ENCODE results near the gene MRTFB.

MRTFB gene

DNA sequence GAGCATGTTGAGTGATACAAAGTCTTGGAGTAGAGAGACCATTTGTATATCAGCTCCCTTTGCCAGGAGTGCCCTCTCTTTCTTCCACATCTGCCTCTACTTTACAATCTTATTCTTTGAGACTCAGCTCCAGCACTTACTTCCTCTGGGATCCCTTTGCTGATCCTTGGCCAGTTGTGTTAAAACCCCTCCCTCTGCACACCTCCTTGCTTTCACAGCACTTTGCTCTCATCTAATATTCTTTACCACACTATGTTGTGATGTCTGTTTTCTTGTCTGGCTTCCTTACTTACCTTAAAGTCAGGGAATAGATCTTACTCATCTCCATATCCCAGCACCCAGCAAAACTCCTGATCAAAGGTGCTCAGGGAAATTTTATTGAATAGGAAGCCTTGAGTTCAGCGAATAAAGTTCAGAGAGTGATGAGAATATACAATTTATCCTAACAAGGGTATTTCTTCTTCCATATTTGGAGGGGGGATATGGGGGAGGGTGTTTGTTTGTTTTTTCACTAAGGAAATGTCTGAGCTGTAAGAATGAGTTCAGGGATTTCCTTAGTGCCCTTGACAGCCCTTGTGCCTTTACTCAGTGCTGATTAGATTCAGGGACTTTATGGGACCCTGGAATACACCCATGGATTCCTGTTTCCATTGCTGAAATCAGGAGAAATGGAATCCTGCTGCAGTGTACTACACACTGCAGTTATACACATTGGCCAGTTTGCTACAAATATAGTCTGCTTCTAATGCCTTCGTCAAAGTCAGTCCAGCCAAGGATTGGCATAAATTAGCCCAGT lies 32.0 kb downstream of the MRTFB start:
- no peak for DNase-seq (ENCODE audit: low spot score)
- in situ Hi-C loops (cut with MboI; ENCODE audit: low sequenced_read_pairs, unreplicated experiment), result no loop called here
- TF ChIP-seq, protein P1, sequence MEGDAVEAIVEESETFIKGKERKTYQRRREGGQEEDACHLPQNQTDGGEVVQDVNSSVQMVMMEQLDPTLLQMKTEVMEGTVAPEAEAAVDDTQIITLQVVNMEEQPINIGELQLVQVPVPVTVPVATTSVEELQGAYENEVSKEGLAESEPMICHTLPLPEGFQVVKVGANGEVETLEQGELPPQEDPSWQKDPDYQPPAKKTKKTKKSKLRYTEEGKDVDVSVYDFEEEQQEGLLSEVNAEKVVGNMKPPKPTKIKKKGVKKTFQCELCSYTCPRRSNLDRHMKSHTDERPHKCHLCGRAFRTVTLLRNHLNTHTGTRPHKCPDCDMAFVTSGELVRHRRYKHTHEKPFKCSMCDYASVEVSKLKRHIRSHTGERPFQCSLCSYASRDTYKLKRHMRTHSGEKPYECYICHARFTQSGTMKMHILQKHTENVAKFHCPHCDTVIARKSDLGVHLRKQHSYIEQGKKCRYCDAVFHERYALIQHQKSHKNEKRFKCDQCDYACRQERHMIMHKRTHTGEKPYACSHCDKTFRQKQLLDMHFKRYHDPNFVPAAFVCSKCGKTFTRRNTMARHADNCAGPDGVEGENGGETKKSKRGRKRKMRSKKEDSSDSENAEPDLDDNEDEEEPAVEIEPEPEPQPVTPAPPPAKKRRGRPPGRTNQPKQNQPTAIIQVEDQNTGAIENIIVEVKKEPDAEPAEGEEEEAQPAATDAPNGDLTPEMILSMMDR (IDR thresholded peaks at IDR 0.05; ENCODE audit: borderline replicate concordance, control extremely low read depth, extremely low read depth, insufficient read depth, missing control alignments), result no peak

DNA sequence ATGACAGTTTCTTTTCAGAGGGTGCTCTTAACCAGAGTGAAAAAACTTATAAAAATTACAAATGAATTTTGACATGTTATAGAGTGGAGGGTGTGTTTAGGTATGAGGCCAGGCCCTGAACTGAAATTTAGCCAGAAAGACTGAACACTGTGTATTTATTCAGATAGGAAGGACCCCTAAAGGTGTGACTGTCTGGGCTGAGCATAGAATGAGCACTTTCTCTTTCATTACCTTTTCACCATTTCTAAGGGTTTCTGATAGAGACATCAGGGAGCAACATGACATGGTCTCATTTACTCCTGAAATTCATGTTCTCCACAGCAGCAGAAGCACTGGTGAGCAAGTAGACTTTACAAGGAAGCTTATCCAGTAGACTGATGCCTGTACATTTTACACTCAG lies 32.9 kb downstream of the MRTFB start:
- in situ Hi-C loops (cut with MboI; ENCODE audit: low sequenced_read_pairs, unreplicated experiment), result no loop called here
- TF ChIP-seq, protein P1 (IDR thresholded peaks at IDR 0.05; ENCODE audit: borderline replicate concordance, control extremely low read depth, extremely low read depth, insufficient read depth, missing control alignments), result no peak
- DNase-seq (ENCODE audit: low spot score), result no peak

DNA sequence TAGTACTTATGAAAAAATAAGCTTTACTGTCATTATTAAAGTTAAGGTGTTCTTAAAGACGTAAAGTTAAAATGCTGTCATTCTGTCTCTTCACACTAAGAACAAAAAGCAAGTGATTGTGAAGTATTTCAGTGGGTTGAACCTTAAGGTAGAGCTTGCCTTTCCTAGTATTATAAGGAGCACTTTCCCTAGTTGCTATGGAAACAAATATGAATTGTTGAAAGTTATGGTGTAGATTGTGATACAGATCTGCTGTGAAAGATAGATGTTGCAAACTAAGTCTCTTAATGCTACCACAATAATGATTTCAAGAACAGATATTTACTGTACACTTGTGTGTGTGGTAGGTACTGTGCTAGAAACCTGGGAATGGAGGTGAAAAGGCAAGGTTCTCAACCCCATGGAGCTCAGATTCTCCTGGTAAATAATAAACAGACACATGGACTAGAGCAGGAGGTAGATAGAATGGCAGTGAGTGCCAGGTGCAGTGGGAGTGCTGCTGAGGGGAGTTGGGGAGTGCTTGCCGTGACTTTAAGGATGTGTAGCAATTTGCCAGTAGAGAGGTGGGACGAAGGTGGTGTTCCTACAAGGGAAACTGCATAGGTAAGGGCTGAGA lies 34.7 kb downstream of the MRTFB start:
- in situ Hi-C loops (cut with MboI; ENCODE audit: low sequenced_read_pairs, unreplicated experiment), result no loop called here
- TF ChIP-seq, protein P1 (IDR thresholded peaks at IDR 0.05; ENCODE audit: borderline replicate concordance, control extremely low read depth, extremely low read depth, insufficient read depth, missing control alignments), result no peak
- DNase-seq (ENCODE audit: low spot score), result no peak

DNA sequence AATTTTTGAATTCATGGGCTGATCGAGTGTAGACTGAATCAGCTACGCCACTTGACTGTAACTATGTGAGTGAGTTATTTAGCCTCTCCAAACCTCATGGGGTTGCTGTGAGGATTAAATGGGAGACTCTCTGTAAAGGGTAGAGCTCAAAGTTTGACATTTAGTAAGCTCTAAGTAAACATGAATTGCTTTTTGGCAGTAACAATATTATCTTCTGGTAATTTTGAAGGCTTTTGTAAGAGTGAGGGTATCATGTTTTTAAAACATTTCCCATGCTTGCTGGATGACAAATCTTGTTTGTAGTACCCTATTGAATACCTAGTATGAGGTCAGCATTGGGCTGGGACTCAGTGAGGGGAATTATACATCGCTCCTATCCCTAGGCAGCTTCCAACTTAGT lies 35.3 kb downstream of the MRTFB start:
- TF ChIP-seq, protein P1 (IDR thresholded peaks at IDR 0.05; ENCODE audit: borderline replicate concordance, control extremely low read depth, extremely low read depth, insufficient read depth, missing control alignments), result no peak
- DNase-seq (ENCODE audit: low spot score), result no peak
- in situ Hi-C loops (cut with MboI; ENCODE audit: low sequenced_read_pairs, unreplicated experiment), result no loop called here

DNA sequence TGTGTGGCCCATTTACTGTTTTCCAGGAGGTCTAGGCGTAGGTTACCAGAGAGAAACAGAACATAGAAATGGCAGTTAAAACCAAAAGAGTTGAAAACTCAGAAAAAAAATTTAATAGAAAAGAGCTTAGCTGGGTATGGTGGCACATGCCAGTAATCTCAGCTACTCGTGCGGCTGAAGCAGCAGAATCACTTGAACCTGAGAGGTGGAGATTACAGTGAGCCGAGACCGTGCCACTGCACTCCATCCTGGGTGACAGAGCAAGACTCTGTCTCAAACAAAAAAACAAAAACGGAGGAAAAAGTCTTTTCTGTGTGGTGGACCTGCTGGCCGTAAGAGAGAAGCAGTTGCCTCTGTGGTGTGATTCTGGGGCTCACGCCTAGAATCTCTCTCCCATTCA lies 35.8 kb downstream of the MRTFB start:
- in situ Hi-C loops (cut with MboI; ENCODE audit: low sequenced_read_pairs, unreplicated experiment), result no loop called here
- DNase-seq (ENCODE audit: low spot score), result no peak
- TF ChIP-seq, protein P1 (IDR thresholded peaks at IDR 0.05; ENCODE audit: borderline replicate concordance, control extremely low read depth, extremely low read depth, insufficient read depth, missing control alignments), result no peak

DNA sequence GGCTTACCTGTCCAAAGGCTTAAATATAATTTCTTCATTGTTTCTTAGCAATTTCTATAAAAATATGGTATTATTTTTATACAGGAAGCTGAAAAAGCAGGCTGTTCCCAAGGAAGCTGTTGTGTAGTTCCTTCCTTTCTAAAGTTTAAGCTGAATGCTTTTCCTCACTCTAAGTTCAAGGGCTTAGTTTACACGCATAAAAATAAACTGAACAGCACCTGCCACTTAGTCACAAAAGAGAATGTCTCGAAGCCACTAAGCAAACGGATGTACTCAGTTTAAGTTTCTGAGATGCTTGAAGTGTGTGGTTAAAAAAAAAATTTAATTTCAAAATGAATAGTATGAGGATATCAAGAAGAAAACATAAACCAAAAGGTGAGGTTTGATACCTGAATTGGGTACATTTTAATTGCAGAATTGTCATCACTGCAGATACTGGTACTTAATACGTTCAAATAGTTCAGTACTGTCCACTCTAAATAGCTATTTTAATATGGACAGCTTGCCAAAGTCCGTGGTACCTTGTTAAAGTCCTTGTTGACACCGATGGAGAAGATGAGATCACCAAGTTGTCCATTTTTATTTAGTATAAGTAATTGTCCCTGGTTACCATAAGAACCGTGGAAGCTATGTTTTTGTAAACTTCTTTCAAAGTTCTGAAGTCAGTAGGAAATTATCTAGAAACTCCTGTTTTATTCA lies 38.1 kb downstream of the MRTFB start:
- no peak for DNase-seq (ENCODE audit: low spot score)
- in situ Hi-C loops (cut with MboI; ENCODE audit: low sequenced_read_pairs, unreplicated experiment), result no loop called here
- TF ChIP-seq, protein P1 (IDR thresholded peaks at IDR 0.05; ENCODE audit: borderline replicate concordance, control extremely low read depth, extremely low read depth, insufficient read depth, missing control alignments), result no peak
